ENCODE measurements around the gene STAB2.
"Not testable (repeated sequence)": the region's sequence is repeated elsewhere in the genome, so short reads cannot be mapped to it uniquely, and the experiment has no call there.

The STAB2 gene

GRCh38 chr12:103589517-103589916, 2.4 kb downstream of the STAB2 start:
- no peak for DNase-seq

DNA sequence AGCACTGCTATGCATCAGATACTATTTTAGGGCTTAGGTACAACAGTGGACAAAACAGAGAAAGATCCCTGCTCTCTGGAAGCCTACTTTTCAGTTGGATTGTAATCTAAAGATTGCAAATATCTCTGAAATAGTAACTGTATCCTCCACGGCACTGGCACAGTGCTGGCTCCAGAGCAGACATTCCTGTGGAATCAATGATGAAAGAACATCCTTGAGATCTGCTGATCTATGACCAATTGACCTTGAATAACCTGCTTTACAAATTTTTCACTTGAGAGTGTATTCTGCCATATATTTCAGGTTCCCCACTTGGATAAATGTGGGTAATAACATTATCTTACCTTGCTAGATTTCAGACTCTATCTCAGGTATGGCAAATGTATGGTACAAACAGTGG, 3.2 kb downstream of the STAB2 start:
- DNase-seq = no peak

GRCh38 chr12:103596981-103597380, 9.9 kb downstream of the STAB2 start:
- no peak for DNase-seq

GRCh38 chr12:103599274-103599673, 12.2 kb downstream of the STAB2 start:
- DNase-seq = no peak

DNA sequence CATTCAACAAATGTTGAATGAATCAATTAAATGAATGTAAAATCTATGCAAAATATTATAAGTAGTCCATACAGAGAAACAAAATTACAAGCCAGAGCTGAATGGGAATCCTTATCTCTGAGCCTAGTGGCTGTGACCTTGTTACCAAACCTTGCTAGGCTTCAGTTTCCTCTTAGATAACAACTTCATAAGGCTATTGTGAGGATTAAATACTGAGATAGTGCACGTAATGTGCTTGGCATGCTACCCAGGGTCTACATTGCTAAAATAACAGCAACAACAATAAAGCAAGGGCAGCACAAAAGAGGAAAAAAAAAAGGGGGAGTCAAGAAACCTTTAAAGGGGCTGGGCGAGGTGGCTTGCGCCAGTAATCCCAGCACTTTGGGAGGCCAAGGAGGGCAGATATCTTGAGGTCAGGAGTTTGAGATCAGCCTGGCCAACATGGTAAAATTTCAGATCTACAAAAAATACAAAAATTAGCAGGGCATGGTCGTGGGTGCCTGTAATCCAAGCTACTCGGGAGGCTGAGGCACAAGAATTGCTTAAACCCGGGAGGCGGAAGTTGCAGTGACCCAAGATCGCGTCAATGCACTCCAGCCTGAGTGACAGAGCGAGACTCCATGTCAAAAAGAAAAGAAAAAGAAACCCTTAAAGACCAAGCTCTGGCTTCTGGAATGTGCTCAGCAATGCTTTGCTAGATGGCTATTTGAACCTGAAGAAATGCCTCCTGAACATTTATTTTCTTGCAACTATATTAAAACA, 14.1 kb downstream of the STAB2 start:
- DNase-seq = no peak

- DNase-seq = no peak
Observed at GRCh38 chr12:103620395-103620794, 33.3 kb downstream of the STAB2 start.

GRCh38 chr12:103623716-103624115, 36.6 kb downstream of the STAB2 start:
- DNase-seq = no peak

DNA sequence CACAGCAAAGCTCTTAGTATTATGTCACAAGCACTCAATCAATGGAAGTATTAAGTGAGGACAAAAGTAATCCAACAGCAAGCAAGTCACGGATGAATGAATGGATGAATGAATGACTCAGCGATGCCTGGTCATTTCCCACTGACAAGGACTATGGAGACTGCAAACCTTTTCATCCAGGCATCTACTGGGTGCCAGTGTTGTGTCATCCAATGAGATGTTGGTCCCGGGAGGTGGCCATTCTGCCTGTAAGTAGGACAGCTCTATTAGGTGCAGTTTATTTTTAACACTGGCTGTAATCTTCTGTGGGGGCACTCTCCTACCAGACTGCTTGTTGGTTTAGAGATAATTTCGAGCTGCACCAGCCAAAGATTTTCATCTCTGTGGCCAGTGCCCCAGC, 39.4 kb downstream of the STAB2 start:
- DNase-seq = no peak

- DNase-seq = no peak
Observed at GRCh38 chr12:103627189-103627855, 40.2 kb downstream of the STAB2 start.

DNA sequence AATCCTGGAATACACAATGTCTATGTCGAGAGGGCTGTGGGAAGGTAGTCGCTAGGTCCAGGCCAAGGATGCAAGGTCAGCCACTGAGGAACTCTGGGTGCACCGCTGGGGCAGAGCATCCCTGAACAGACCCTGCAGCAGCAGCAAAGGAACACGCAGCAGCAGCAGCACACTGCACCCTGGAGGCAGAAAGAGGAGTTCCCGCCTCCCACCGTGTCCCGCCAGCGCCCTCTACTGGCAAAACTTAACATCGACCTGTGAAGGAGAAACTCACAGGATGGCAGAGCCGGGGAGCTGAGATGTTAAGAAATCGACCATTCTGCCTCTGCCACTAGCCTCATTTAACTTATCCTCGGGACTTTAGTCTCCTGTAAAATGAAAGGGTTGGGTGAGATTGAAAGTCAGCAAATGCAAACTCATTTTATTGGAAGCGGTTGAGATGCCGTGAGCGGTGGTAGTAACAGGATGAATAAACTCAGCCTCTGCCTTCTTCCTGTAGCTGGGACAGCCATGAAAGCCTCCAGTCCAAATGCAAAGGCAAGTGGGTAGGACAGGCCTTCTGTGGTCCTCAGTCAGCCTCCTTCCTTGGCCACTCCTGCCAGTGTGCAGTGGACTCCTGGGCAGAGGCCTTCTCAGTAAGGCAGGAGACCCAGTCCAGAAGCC, 45.6 kb downstream of the STAB2 start:
- DNase-seq = no peak

GRCh38 chr12:103634732-103635131, 47.7 kb downstream of the STAB2 start:
- no peak for DNase-seq

DNA sequence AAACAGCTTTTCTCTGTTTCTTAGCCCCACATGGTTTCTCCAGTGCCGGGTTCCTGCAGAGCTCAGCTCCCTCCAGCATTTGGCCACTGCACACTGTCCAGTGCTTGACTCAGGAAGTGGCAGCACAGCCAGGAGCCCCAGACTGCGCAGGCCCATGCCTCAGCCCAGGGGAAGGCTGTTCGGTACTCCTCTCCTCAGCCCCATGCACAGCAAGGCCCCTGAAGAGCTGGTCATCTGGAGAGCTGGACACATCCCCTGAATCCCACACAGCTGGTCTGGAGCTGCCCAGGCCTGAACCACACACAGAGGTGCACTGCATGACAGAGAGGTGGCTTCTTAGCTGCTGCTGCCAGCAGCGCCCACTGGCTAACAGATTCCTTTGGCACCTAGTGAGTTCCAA, 48.3 kb downstream of the STAB2 start:
- no peak for DNase-seq

DNA sequence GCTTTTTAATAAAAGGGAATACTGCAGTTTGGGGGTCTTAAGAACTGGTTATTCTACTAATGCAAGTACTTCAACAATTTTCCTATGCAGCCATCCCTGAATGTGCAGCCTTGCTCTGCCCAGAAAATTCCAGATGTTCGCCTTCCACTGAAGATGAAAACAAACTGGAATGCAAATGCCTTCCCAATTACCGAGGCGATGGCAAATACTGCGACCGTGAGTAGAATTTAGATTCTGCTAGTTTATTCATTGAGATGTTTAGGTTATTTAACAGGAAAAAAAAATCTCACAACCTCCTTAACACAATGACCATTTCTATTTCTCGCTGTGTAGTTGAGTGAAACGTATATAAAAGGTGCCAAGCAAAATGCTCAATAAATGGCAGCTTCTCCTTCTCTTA, 49.9 kb downstream of the STAB2 start:
- DNase-seq = no peak

DNA sequence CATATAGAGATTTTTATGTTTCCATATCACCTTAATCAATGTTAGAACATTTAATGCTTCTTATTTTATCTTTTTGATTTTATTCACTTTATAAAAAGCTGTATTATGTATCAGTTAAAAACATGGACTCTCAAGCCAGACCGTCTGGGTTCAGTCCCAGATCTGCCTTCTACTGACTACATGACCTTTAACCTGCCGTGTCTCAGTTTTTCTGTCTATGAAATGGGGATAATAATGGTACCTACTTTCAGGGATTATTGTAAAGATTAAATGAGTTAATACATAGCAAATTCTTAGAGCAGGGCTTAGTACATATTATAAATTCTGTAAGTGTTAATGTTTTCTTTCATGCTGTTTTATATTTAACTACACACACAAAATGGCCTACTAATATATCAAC, 50.4 kb downstream of the STAB2 start:
- no peak for DNase-seq

DNA sequence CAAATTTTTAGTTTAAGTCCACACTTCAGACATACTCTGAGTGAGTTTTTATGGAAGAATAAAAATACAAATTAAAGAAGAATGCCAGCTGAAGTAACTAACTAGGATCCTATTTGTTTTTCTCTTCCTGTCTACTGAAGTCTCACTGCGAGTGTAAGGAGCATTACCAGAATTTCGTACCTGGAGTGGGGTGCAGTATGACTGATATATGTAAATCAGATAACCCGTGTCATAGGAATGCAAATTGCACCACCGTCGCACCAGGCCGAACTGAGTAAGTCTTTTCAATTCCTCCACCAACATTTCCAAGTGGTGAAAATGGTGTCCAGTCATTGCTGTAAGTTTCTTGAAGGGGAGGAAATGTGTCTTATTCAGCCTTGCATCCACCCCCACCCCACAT, 52.9 kb downstream of the STAB2 start:
- DNase-seq = no peak

- no peak for DNase-seq
Observed at GRCh38 chr12:103640410-103640809, 53.3 kb downstream of the STAB2 start.

DNA sequence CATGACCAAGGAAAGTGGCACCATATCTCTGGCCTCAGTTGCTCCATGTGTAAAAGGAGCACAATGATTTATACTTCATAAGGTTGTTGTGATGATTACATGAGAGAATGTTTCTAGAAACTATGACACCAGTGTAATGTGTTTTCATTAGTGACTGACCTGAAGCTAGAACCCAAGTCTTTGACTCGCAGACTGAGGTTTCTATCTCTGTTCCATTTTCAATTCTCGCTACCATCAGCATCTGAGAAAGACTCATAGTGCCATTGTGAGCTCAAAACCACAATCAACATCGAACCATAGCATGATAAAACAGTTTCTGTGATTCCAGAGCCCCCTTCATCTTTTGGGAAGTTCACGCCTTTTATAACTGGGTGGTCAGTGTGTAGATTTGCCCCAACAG, 53.8 kb downstream of the STAB2 start:
- DNase-seq = no peak

GRCh38 chr12:103642240-103642864, 55.3 kb downstream of the STAB2 start:
- no peak for DNase-seq

- DNase-seq = no peak
Observed at GRCh38 chr12:103645202-103645601, 58.1 kb downstream of the STAB2 start.

GRCh38 chr12:103647267-103647666, 60.2 kb downstream of the STAB2 start:
- no peak for DNase-seq

DNA sequence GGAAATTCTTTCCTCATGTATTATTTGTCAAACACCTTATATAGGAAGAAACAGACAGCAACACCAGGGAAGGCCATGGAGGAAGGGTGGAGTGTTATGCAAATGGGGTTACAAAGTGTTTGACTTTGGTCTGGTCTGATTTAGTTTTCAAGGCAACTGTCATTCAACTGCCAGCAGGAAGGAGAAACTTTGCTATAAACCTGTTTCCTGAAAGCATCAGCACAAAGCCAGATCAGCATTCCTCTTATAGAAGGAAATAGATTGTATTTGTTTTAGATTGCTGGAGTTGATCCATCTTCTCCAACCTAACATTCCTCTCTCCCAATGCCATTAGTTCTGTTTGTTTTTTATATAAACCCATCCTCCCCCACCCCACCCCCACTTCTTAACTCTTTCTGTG, 65.7 kb downstream of the STAB2 start:
- no peak for DNase-seq

- DNase-seq = not testable (repeated sequence)
Observed at GRCh38 chr12:103653568-103654173, 66.6 kb downstream of the STAB2 start.

GRCh38 chr12:103654816-103655215, 67.7 kb downstream of the STAB2 start:
- no peak for DNase-seq
